ENCODE results near the gene FANK1. TPM values are rescaled to one million over a fixed set of nuclear protein-coding genes. Genes with fewer than 3 reads are reported as not detected.

FANK1 gene
- total RNA-seq, 1 donor from 2014 or later, result 9.5 TPM

GRCh38 chr10:126034586-126034985 is 138.2 kb downstream of the FANK1 start:
- no peak for DNase-seq (ENCODE audit: extremely low spot score, unreplicated experiment)
- Mint-ChIP-seq H3K36me3 (peaks cover 14% of the 10 kb centered on the region), H3K4me3 (no peak overlapping the region), H3K27ac (no peak overlapping the region), H3K4me1 (ENCODE audit: unreplicated experiment) (no peaks in the 10 kb centered on the region), H3K27me3 (no peaks in the 10 kb centered on the region), H3K9me3 (peaks cover 5% of the 10 kb centered on the region)
- no peak for TF ChIP-seq CTCF (conservative IDR thresholded peaks at IDR 0.05)

- H3K27ac Mint-ChIP-seq, result no peak overlapping the region
- no peaks in the 10 kb centered on the region for H3K27me3 Mint-ChIP-seq
- peaks cover 5% of the 10 kb centered on the region for H3K9me3 Mint-ChIP-seq
- H3K4me1 Mint-ChIP-seq (ENCODE audit: unreplicated experiment), result peaks cover 5% of the 10 kb centered on the region
- TF ChIP-seq CTCF (conservative IDR thresholded peaks at IDR 0.05), result no peak
- no peak overlapping the region for H3K4me3 Mint-ChIP-seq
- peaks cover 19% of the 10 kb centered on the region for H3K36me3 Mint-ChIP-seq
- no peak for DNase-seq (ENCODE audit: extremely low spot score, unreplicated experiment)
These were observed 140.2 kb downstream of the FANK1 start for GRCh38 chr10:126036515-126036914.

GRCh38 chr10:126037946-126038345 is 141.6 kb downstream of the FANK1 start:
- TF ChIP-seq CTCF (conservative IDR thresholded peaks at IDR 0.05), result no peak
- peaks cover 5% of the 10 kb centered on the region for H3K9me3 Mint-ChIP-seq
- no peaks in the 10 kb centered on the region for H3K27me3 Mint-ChIP-seq
- H3K4me3 Mint-ChIP-seq, result no peak overlapping the region
- no peak for DNase-seq (ENCODE audit: extremely low spot score, unreplicated experiment)
- no peak overlapping the region for H3K27ac Mint-ChIP-seq
- peaks cover 22% of the 10 kb centered on the region for H3K36me3 Mint-ChIP-seq
- H3K4me1 Mint-ChIP-seq (ENCODE audit: unreplicated experiment), result peaks cover 14% of the 10 kb centered on the region

- no peak for DNase-seq (ENCODE audit: extremely low spot score, unreplicated experiment)
- H3K9me3 Mint-ChIP-seq, result no peaks in the 10 kb centered on the region
- no peak for TF ChIP-seq CTCF (conservative IDR thresholded peaks at IDR 0.05)
- no peak overlapping the region for H3K27ac Mint-ChIP-seq
- H3K27me3 Mint-ChIP-seq, result no peaks in the 10 kb centered on the region
- H3K4me3 Mint-ChIP-seq, result no peak overlapping the region
- H3K36me3 Mint-ChIP-seq, result peaks cover 7% of the 10 kb centered on the region
- H3K4me1 Mint-ChIP-seq (ENCODE audit: unreplicated experiment), result peaks cover 14% of the 10 kb centered on the region
These were observed 144.8 kb downstream of the FANK1 start for GRCh38 chr10:126041117-126041516.

GRCh38 chr10:126041804-126042231 is 145.5 kb downstream of the FANK1 start:
- TF ChIP-seq CTCF (conservative IDR thresholded peaks at IDR 0.05), result no peak
- no peaks in the 10 kb centered on the region for H3K27me3 Mint-ChIP-seq
- no peak for DNase-seq (ENCODE audit: extremely low spot score, unreplicated experiment)
- H3K36me3 Mint-ChIP-seq, result peaks cover 7% of the 10 kb centered on the region
- no peak overlapping the region for H3K4me3 Mint-ChIP-seq
- peak overlapping the region; percentile 39 for H3K27ac Mint-ChIP-seq
- H3K4me1 Mint-ChIP-seq (ENCODE audit: unreplicated experiment), result peaks cover 14% of the 10 kb centered on the region
- H3K9me3 Mint-ChIP-seq, result no peaks in the 10 kb centered on the region

GRCh38 chr10:126042354-126042753 is 146.0 kb downstream of the FANK1 start:
- DNase-seq (ENCODE audit: extremely low spot score, unreplicated experiment), result no peak
- Mint-ChIP-seq H3K4me3 (no peak overlapping the region), H3K36me3 (peaks cover 7% of the 10 kb centered on the region), H3K9me3 (no peaks in the 10 kb centered on the region), H3K27me3 (no peaks in the 10 kb centered on the region), H3K4me1 (ENCODE audit: unreplicated experiment) (peaks cover 14% of the 10 kb centered on the region), H3K27ac (peak overlapping the region; percentile 39)
- no peak for TF ChIP-seq CTCF (conservative IDR thresholded peaks at IDR 0.05)
